GM12864 (cell line): Measurements from ENCODE around the gene PAK6.

Source experiments
- DNase-seq: peaks from one replicate; pipeline ENCODE4 v3.0.0-alpha.2; 2011; ENCODE audit warnings: low read depth
- H3K4me3 ChIP-seq: 2 replicates; pipeline ENCODE4 v1.5.1; 2011; ENCODE audit warnings: mild to moderate bottlenecking, low read depth, low read length, control low read depth
- TF ChIP-seq, protein P1 (sequence below): IDR thresholded peaks from 2 replicates; pipeline ENCODE4 v1.5.1; 2011; ENCODE audit warnings: low read depth, mild to moderate bottlenecking, moderate library complexity, low read length, control low read depth, inconsistent platforms; ENCODE audit errors: missing control alignments

PAK6 gene

DNA sequence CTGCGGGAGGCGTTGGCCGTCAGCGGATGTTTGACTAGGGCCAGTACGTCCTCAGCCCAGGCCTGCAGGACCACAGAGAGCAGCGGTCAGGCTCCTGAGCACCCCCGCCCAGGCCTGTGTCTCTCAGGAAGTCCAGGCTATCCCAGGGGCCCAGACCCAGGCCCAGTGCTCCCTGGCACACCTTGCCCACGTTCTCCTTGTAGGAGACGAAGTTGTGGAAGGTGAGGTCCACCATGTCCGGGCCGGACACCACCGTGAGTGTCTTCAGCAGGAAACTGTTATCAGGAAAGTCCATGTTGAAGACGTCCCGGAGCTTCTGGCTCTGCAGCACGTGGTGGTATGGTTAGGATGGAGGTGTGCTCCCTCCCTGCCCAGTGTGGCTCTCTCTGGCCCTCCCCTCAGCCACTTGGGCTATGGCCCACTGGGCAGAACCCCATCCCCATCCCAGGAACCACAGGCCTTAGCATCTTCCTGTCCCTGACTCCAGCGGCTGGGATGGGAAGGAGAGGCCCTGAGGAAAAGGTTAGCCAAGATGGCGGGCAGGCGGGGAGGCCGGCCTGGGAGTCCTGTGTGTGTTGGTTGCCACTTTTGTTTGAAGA, 63.5 kb downstream of the PAK6 start:
- TF ChIP-seq, protein P1, sequence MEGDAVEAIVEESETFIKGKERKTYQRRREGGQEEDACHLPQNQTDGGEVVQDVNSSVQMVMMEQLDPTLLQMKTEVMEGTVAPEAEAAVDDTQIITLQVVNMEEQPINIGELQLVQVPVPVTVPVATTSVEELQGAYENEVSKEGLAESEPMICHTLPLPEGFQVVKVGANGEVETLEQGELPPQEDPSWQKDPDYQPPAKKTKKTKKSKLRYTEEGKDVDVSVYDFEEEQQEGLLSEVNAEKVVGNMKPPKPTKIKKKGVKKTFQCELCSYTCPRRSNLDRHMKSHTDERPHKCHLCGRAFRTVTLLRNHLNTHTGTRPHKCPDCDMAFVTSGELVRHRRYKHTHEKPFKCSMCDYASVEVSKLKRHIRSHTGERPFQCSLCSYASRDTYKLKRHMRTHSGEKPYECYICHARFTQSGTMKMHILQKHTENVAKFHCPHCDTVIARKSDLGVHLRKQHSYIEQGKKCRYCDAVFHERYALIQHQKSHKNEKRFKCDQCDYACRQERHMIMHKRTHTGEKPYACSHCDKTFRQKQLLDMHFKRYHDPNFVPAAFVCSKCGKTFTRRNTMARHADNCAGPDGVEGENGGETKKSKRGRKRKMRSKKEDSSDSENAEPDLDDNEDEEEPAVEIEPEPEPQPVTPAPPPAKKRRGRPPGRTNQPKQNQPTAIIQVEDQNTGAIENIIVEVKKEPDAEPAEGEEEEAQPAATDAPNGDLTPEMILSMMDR: no peak
- no peak overlapping the region for H3K4me3 ChIP-seq
- DNase-seq: no peak

- TF ChIP-seq, protein P1: no peak
- DNase-seq: no peak
- no peak overlapping the region for H3K4me3 ChIP-seq
Observed at GRCh38 chr15:40302981-40303380, 64.1 kb downstream of the PAK6 start.

GRCh38 chr15:40303576-40303975, 64.7 kb downstream of the PAK6 start:
- DNase-seq: no peak
- H3K4me3 ChIP-seq: no peak overlapping the region
- TF ChIP-seq, protein P1: no peak

GRCh38 chr15:40305281-40305680, 66.4 kb downstream of the PAK6 start:
- DNase-seq: no peak
- H3K4me3 ChIP-seq: no peak overlapping the region
- TF ChIP-seq, protein P1: no peak

DNA sequence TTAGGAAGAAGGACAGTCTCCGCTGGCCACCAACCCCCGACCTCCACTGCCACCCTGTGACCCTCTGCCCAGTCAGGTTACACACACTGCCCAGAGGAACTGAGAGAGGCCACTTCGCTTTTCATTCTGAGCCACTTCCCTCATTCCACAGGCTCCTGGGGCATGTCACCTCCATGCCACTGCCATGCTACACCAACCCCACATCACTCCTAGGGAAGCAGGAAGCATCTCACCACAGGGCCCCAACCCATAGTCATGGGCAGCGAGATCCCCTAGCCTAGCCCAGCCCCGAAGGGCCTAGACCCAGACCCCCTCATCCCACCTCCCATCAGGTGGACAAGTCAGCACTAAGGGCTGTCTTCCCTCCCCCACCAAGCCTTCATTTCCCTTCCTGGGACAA, 67.5 kb downstream of the PAK6 start:
- peak overlapping the region; percentile 50; the same call in 1 of the 2 replicates for H3K4me3 ChIP-seq
- DNase-seq: no peak
- TF ChIP-seq, protein P1: no peak

DNA sequence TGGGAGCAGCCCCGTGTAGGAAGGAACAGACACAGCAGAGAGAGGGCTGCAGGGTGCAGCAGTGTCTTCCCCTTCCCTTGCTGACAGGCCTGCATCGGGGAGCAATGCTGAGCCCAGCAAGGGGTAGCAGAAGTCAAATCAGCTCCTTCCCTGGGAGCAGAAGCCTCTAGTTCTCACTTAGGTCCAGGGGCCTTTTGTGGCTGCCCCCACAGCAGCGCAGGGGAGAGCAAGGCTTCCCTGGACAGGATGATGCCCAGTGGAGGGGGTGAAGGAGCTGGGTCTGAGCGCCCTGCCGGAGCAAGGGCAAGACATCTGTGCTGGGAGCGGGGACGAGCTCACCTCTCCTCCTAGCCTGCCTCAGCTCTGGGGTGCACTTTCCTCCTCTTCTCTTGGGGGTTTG, 68.0 kb downstream of the PAK6 start:
- H3K4me3 ChIP-seq: peak overlapping the region; percentile 50
- TF ChIP-seq, protein P1: no peak
- no peak for DNase-seq

DNA sequence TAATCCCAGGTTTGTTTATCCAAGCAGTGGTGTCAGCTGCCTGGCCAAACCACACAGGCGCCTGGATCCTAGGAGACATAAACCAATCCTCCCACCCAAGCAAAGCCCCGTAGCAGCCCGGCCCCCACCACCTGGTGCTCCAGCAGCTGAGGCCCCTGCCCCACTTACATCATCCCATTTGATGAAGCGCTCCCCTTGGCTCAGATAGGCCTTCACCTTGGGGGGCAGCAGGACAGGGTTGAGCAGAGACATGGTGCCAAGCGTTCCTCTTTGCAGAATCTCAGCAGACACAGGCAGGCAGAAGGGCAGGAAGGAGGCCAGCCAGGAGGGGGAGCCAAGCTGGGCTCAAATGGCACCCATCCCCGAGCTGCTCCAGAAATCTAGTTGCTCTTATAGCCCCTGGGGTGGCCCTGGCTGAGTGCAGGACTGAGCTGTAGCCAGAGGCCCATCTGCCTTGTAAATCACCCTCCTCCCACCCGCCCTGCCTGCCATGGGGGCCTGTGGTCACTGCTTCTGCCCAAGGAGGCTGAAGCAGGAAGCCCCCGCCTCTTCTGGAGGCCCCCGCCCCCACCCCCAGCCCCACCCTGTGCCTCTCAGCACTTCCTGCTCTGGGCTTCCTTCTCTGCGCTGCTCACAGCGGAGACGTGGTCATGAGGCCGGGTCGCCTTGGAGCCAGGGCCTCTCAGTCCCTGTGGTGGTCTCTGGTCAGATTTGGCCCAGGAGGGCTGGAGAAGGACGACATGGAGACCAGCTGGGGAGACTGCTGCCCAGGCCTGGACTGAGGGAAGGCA, 68.8 kb downstream of the PAK6 start, which contains the start of gene PLCB2:
PLCB2 (minus strand) TSS at position 515 of the 791 bp plus-strand sequence; CDS start at position 252, 263 bp downstream.
- DNase-seq: no peak
- peak within 1 kb of the TSS; percentile 69 for H3K4me3 ChIP-seq
- TF ChIP-seq, protein P1: peak; percentile 67
